SKM-1 treated with dmso at 0.1 percent for 144 hours (cell line): ENCODE measurements around the gene HVCN1.
A peak's percentile ranks its signal among the peaks of the same experiment; 100 is the strongest.
"Not testable (repeated sequence)": the region's sequence is repeated elsewhere in the genome, so short reads cannot be mapped to it uniquely, and the experiment has no call there.

Experiments
- DNase-seq: peaks from one replicate; lab custom pipeline; 2025; ENCODE audit not compliant: unreplicated experiment; lab: John Stamatoyannopoulos, UW

HVCN1 gene

DNA sequence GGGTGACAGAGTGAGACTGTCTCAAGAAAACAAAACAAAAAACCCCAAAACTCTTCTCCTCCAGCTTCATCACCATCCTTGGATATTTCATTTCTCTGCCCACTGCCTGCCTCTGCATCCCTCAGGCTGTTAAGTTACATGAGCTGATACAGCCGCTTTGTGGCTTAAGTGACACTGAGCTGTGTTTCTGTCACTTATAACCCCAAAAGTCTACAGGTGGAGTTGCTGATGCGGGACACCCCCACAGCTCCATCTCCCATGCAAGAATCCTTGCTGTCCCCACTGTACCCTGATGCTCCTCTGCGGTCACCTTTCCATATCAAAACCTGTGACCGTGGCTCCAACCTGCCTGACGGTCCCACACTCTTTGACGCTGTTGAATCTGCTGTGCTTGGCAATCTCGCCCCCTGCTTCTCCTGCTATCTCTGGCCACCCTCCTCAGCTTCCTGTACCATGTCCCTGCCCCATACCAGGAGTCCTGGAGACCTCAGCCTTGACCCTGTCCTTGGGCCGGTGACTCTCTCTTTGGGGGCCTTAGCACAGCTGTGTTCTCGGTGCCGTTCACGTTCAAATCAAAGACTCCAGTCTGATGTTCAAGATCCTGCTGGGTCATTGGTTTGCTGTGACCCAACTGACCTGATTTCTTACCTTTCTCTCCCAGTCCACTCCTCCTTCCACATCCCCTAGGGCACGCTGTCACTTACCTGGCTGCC lies 20.3 kb downstream of the HVCN1 start:
- no peak for DNase-seq

DNA sequence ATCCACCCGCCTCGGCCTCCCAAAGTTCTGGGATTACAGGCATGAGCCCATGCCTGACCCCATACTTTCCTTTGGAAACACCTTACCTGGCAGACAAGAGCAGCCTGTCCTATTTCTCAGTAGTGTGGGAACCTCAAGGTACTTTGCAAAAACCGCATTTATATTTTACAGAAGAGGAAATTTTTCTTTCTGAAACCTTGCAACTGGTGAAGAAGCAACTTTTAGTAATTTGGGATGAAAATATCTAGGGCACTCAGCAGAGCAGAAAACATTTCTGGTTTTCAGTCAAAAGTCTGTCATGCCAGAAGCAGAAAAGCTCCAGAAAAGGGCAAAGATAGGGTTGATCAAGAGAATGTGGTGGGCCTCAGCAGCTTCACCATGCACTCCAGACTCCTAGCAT lies 21.2 kb downstream of the HVCN1 start:
- DNase-seq, result no peak

DNA sequence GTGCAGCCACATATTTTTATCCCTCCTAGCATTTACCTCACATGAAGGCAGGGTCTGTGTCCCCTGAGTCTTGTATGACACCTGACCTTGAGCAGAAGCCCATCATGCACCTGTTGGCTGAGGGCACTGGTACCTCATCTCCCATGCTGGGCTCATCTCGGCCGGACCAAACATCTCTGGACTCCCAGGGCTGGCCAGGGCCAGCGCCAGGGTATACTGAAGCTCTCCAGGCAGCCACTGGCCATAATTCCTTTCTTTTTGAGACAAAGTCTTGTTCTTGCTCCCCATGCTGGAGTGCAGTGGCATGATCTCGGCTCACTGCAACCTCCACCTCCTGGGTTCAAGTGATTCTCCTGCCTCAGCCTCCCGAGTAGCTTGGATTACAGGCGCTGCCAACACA lies 22.0 kb downstream of the HVCN1 start:
- no peak for DNase-seq

DNA sequence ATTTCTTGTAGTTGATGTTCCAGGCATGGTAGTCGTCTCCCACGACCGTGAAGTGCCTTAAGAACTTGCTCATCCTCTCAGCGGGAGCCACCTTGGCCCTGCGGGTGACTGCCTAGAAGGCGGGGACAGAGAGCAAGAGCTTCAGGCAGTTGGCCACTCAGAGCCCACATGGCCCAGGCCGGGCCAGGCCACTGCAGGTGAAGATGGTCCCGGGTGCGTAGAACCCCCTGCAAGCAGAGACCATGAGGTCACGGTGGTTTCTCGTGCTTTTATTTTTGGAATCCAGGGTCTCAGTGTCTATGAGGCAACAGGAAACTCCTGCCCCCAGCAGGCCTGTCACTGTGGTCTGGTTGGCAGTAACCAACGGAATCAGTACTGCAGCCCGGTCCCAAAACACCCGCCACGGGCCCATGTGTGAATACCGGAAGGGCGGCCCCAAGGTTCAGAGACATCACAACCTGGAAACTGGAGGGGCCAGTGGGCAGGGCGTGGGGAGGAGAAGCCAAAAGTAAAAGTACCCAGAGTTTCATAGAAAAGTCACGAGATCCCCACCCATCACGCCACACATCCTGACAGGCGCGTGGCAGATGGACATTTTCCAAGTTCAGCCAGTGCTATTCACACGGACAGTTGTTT lies 27.5 kb downstream of the HVCN1 start:
- peak; percentile 4 for DNase-seq

DNA sequence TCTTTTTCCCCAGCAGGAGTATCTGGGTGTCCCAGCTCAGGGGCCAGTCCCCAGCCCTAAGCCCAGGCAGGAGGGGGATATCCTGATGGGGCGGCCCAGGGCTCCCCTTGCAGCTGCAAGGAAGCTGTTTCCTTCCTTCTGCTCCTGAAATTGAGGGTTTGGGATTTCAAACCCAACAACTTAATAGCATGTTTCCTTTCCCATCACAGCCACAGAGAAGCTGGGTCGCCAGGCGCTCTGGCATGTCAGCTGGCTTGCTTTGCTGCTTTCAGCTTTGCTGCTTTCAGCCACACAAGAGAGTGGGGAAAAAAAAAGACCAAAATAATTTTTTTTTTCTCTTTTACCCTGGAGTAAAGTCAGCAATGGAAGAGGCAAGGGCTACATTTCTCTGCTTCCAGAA lies 30.0 kb downstream of the HVCN1 start:
- no peak for DNase-seq

DNA sequence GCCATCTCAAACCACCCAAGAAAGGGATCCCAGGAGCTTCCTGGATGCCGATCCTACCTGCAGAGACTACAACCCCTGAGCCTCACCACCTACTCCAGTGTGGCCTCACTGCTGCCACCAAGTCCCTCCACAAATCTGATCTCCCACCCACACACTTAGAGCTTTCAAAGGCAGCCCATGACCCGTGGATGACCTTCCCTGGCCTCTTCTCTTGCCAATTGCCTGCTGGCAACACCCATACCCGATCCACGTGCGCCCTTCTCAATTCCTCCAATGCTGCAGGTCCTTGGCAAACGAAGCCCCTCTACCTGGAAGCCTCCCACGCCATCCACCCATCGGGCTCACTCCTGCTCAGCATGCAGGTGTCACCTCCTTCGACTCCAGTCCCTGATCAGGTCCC lies 30.7 kb downstream of the HVCN1 start:
- DNase-seq, result no peak

DNA sequence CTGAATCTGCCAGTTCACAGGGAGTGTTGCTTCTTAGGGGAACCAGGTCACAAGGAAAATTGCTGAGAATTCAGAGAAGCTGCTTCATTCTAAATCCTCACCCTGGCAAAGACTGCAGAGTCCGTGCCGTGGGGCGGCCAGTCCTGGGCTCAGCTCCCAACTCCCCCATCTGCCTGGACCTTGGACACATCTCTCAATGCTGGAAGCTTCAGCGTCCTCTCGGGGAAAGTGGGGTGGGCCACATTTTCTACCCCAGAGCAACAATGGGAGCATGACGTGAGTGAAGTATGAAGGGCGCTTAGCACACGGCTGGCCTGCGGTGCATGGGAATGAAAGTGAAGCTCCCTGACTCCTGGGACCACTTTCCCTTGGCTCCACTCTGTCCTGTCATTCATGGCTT lies 31.2 kb downstream of the HVCN1 start:
- DNase-seq, result no peak

DNA sequence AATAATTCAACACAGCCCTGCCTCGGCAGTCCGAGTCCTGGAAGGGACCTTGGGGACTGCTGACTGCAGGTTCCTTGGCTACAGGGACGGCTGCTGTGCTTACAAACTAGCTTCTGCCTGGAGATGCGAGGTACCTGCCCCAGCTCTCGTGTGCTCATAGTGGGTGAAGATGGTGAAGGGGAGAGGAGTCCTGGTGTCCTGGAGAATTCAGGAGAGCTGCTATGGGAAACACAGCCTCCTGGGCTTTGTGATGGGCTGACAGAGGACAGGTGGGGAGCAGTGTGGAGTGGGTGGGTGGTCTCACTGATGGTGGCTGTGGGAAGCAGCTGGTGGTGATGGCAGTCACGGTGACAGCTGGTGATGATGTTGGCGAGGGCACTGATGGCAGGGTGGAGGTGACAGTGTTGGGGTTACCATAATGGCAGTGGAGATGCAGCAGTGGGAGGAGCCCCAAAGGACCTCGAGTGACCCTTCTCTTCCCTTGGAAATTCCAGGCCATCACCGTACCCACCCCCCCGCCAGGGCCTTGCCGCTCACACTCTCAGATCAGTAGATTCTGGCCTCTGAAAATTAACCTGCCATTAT lies 32.8 kb downstream of the HVCN1 start:
- DNase-seq, result no peak

DNA sequence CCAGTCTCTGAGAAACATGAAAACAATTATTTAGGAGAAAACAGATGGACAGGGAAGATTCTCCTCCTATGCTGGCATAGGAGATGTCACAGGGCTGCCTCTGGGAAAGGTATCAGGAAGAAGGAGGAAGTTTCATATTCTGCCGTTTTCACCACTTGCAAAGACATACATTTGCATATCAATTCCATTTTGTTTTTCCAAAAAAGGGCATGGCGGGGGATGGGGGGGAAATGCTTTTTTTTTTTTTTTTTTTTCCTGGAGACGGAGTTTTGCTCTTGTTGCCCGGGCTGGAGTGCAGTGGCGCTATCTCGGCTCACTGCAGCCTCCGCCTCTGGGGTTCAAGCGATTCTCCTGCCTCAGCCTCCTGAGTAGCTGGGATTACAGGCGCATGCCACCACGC lies 34.7 kb downstream of the HVCN1 start:
- DNase-seq, result not testable (repeated sequence)

DNA sequence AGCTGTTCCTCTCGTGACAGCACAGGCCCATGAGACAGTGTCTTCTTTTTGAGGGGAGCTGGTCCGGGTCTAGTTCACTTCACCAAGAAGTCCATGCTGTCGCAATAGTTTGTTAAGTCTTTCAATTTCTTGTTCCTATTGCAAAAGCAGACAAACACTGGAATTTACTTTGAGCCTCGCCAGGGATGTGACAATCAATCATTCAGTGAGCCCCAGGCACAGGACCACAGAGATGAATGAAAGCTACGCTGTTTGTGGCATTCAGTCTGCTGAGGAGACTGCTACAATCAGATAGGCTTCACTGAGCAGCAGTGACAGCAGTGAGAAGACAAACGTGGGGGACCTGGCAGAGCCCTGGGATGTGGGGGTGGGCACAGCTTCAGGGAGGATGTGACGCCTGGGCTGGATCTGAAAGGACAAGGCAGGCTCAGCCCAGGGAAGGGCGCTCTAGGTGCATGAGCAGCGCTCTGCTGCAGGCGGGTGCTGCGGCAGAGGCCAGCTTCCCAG lies 39.5 kb downstream of the HVCN1 start:
- DNase-seq, result no peak

DNA sequence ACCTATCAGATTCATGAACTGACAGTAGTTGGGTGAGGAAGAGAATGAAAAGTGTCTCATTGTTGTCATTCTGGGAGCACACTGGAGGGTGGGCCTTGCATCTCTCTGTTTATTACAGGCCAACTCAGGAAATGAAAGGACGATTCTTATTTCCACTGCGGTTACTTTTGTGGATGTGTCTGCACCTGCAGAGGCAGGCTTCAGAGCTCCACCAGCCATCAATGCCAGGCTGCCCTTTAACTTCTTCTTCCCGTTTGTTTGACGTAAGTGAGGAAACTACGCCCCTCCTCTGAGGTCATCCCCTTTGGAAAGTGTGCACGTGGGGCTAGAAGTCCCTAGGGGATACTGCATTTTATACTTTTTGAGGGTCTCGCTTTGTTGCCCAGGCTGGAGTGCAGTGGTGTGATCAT lies 41.3 kb downstream of the HVCN1 start:
- no peak for DNase-seq

DNA sequence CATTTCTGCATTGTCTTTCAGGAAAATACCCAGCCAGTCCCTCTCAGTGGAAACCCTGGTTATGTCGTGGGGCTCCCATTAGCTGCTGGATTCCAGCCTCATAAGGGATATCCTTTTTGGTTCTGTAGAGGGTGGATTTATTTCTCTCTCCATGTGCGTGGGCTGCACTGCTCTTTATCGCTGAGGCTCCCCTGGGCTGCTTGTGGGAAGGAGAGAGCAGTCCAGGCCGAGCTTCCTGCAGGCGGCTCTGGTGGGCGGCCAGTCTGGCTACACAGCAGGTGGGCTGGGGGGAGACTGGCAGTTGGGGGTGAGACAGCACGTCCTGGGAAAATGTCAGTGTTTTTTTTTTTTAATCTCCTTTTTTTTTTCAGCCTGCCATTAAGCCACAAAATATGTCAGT lies 47.4 kb downstream of the HVCN1 start:
- no peak for DNase-seq

DNA sequence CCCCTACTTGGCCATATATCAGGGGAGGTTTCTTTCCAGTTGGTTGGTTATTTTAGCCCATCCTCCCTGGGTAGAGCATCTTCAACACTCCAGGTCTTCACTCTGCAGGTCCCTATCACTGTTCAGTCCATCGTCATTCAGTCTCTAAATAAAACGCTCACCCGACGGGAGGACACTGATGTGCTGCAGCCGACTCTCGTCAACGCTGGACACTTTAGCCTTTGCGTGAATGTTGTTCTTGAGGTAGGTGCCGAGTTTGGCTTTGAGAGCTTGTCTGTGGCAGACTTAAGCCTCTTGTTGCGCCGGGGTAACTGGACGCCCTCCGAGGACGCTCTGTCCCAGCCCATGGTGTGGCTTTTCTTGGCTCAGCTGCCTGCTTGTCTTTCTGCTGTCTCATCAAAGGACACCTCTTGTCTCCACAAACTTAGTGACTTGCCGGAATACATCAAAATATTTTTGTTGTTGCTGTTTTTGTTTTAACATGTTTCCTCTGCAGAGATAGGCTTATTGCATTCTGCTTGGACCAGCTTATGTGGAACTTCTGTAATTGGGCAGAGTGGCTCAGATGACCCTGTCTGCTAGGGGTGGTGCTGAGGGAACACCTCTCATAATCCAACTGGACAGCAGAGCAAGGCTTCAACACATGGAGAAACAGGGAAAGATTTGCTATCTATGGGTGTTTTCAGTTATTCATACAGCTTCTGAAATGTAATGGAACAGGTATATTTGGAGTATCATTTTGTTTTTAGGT lies 48.5 kb downstream of the HVCN1 start:
- no peak for DNase-seq

DNA sequence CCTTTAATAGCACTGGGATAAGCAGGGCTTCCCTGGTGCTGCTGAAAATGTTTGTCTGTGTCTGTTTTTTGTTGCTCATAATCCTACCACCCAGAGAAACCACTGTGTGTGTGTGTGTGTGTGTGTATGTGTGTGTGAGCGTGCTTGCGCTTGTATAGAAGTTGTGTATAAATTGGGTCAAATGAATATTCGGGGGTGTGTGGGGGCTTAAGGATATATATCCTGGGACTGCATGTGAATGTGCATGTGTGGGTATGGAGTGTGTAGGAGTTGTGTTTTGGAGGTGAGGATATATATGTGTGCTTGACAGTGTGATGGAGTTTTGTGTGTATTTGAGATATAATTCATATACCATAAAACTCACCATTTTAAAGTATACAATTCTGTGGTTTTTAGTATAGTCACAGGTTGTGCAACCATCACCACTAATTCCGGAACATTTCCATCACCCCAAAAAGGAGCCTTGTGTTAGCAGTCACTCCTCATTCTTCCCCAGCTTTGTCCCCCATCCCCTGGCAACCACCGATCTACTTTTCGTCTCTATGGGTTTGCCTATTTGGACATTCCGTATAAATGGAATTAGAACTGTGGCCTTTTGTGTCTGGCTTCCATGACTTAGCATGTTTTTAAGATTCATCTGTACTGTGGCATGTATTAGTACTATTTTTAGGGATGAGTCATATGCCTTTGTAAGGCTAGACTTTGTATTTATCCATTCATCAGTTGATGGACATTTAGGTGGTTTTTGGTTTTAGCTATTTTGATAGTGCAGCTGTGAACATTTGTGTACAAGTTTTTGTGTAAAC lies 49.4 kb downstream of the HVCN1 start:
- DNase-seq, result no peak

DNA sequence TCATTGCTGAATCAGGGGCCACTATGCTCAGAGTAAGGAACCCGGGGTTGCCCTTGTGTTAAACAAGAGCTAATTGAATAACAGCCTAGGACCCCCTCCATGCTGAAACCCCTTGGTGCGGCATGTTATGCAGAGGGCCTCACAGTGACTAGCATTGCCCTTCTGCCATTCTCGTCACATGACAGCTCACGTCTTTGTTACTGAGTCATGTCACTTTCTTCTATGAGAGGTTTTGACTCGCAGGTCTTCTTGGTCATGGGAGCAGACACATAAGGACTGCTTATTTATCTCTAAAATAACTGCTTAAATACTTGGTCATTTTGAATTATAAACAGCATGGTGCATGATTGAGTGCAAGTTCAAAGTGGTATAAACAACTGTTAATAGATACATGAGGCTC lies 50.1 kb downstream of the HVCN1 start:
- DNase-seq, result no peak

DNA sequence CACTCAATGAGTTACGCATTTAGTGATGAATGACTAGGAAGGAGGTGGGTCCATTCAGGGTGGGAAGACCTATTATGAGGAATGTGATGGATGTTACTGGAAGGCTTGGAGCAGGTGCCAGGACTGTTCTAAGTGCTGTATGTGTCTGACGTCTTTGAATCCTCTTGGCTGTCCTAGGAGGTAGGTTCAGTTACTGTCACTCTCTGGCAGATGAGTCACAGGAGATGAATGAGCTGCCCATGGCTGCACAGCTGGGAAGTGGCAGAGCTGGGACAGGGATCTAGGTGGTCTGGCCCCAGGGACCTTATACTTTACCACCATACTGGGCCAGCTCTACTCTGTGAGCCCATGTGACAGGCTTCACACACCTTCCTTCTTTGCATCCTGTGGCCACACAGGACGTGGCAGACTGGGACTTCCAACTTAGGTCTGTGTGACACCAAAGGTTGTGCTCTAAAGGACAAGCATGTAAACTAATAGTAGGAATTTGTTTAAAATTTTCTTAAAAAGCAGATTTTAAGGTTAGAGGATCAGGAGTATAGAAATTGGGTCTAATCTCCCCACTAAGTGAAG lies 51.0 kb downstream of the HVCN1 start:
- DNase-seq, result no peak

DNA sequence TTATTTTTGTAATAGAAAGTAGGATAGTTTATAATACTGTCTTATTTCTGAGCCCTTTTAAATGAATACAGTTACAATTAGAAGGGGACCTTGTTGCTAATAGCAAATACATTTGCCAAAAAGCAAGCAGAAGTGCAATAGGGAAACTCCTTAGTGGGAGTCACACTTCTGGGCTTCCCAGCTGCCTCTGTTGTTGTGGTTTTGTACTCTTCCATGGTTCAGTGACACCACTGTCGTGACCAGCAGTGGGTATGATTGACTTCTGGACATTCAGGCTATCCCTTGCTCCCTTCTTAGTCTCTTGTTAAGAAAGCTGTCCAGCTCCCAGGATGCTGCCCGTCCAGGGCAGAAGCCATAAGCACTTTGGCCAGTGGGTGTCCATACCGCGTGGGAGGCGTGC lies 52.4 kb downstream of the HVCN1 start:
- no peak for DNase-seq

DNA sequence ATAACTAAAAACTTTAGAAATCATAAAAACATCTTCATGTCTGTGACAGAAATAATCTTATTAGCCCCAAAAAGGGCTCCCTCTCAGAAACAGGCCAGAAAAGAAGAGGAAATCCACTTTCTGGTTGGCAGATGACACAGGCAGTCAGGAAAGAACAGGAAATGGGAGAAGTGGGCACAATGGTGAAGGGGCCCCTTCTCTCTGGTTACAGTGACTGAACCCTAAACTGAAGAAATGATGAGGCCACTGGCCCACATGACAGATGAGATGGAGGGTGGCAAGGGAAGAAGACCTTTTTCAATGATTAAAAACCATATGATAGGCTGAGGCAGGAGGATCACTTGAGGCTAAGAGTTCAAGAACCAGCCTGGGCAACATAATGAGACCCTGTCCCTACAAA lies 53.9 kb downstream of the HVCN1 start:
- no peak for DNase-seq

DNA sequence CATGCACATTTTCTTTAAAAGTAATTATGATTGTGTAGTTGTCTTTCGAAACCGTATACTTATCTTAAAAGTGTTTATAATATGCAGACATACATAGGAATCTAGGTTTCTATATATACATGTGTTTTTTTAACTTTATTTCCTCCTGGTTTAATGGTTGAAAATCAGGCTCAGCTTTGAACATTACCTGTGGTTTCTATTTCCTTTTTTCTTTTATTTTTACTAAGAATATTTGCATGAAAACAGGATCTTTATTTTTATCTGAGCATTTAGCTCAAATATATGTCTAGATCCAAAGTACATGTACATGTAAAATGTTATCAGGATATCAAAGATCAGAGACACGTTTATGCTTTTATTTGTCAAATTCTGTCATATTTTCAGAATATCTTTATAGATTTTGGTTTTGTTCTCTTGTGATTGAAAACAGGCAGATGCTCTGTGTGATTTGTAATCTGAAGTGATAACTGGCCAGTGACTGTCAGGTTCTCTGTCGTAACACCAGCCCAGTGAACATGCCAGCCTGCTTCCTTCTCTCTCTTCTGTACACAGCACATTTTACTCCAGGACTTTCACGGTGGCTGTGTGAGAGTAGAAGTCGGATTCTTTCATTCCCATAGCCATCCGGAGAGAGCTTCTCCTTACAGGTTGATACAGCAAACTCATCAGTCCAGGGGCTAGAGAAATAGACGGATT lies 61.3 kb downstream of the HVCN1 start:
- no peak for DNase-seq

DNA sequence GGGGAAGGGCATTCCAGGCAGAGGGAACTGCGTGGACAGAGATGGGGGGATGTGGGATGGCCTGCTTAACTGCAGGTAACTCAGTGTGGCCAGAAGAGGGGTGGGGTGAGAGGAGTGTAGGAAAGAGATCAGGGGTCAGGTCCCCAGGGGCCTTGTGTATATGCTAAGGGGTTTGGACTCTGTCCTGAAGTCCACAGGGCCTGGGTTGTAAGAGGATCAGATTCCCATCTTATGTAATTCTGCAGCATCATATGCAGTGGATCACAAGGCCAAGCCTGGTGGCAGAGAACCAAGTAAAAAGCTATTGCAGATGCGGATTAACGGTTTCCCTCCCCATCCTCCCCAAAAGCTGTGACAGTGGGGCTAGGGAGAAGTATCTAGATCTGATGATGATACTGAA lies 66.3 kb downstream of the HVCN1 start:
- no peak for DNase-seq
